Suprapubic skin (tissue), 4 donors: ENCODE results near the gene RIC8A.

Experiments used
- EP300 ChIP-seq: sonication (generic); formaldehyde crosslinking; IDR thresholded peaks from one replicate; pipeline ENCODE4 v1.6.1; 2017; ENCODE audit warnings: antibody characterized with exemption
- POLR2A ChIP-seq, 2 donors: fragments of 450-650 bp; IDR thresholded peaks; one replicate each; pipeline ENCODE4 v1.6.1; 2017; ENCODE audit warnings: antibody characterized with exemption in 2 of 2, mild to moderate bottlenecking in 2 of 2, moderate library complexity in 2 of 2
- POLR2AphosphoS5 ChIP-seq, 3 donors: sonication (generic); formaldehyde crosslinking; IDR thresholded peaks; one replicate each; pipeline ENCODE4 v1.6.1; 2017; ENCODE audit warnings: antibody characterized with exemption in 3 of 3
- TF ChIP-seq, protein P1 (sequence below), 2 donors: fragments of 200-600 bp in 1 of 2; fragments of 450-650 bp in 1 of 2; sonication (generic) in 1 of 2; IDR thresholded peaks; one replicate each; pipeline ENCODE4 v1.5.1; 2016 to 2019; ENCODE audit warnings: antibody characterized with exemption in 2 of 2, mild to moderate bottlenecking in 1 of 2, moderate library complexity in 1 of 2

GRCh38 chr11:215581-216037 is 8.1 kb downstream of the RIC8A start:
- TF ChIP-seq, protein P1, sequence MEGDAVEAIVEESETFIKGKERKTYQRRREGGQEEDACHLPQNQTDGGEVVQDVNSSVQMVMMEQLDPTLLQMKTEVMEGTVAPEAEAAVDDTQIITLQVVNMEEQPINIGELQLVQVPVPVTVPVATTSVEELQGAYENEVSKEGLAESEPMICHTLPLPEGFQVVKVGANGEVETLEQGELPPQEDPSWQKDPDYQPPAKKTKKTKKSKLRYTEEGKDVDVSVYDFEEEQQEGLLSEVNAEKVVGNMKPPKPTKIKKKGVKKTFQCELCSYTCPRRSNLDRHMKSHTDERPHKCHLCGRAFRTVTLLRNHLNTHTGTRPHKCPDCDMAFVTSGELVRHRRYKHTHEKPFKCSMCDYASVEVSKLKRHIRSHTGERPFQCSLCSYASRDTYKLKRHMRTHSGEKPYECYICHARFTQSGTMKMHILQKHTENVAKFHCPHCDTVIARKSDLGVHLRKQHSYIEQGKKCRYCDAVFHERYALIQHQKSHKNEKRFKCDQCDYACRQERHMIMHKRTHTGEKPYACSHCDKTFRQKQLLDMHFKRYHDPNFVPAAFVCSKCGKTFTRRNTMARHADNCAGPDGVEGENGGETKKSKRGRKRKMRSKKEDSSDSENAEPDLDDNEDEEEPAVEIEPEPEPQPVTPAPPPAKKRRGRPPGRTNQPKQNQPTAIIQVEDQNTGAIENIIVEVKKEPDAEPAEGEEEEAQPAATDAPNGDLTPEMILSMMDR (IDR thresholded peaks at IDR 0.05) = no peak
- TF ChIP-seq EP300 (no peak), POLR2A (IDR thresholded peaks at IDR 0.05) (no peak), POLR2AphosphoS5 (IDR thresholded peaks at IDR 0.05) (no peak)
